ENCODE measurements around the gene EFL1.
"Not testable (repeated sequence)": the region's sequence is repeated elsewhere in the genome, so short reads cannot be mapped to it uniquely, and the experiment has no call there.

EFL1 gene

DNA sequence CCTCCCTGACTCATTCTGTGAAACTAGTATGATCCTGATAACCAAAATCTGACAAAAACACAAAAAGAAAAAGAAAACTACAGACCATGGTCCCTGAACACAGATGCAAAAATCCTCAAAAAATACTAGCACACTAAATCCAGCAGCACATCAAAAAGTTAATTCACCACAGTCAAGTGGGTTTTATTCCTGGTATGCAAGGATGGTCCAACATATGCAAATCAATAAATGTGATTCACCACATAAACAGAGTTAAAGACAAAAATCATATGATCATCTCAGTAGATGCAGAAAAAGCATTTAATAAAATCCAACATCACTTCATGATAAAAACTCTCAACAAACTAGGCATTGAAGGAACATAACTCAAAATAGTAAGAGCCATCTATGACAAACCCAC lies 12.9 kb upstream of the EFL1 start:
- no peak for DNase-seq

- no peak for DNase-seq
Measured at GRCh38 chr15:82272154-82272553, 9.6 kb upstream of the EFL1 start.

DNA sequence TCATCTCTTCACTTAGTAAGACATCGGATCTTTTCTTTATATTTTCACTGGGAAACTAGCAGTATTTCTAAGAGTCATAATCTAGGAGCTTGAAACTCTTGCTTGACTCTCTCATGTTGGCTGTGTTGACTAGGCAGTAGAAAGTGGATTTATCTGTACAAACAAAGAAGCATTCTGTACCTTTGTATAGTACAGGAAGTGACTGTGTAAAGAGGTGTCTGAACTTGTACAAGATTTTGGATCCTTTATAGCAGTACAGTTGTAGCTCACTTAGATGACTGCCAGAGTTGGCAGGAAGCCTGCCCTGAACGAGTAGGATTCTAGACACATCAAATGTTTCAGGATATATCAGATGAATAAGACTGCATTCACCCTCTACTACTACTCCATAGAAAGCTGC lies 5.9 kb upstream of the EFL1 start:
- DNase-seq: not testable (repeated sequence)

- DNase-seq: not testable (repeated sequence)
Measured at GRCh38 chr15:82267137-82267536, 4.6 kb upstream of the EFL1 start.

DNA sequence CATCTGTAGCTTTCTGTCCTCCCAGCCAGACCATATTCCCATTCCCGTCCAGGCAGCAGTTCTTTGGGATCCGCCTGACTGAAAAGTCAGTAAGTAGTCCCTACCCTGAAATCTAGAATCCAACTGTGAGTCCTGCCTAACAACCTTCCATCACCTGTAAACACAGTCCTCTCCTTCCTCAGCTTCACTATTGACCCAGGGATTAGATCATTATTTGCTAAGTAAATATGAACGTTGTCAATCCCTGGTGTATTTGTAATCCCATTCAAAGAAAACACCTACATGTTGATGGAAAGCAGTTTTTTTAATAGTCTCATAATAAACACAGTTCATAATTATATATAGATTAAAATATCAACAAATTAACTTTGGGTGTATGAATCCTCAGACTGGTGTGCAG lies 816 bp upstream of the EFL1 start:
- no peak for DNase-seq

DNA sequence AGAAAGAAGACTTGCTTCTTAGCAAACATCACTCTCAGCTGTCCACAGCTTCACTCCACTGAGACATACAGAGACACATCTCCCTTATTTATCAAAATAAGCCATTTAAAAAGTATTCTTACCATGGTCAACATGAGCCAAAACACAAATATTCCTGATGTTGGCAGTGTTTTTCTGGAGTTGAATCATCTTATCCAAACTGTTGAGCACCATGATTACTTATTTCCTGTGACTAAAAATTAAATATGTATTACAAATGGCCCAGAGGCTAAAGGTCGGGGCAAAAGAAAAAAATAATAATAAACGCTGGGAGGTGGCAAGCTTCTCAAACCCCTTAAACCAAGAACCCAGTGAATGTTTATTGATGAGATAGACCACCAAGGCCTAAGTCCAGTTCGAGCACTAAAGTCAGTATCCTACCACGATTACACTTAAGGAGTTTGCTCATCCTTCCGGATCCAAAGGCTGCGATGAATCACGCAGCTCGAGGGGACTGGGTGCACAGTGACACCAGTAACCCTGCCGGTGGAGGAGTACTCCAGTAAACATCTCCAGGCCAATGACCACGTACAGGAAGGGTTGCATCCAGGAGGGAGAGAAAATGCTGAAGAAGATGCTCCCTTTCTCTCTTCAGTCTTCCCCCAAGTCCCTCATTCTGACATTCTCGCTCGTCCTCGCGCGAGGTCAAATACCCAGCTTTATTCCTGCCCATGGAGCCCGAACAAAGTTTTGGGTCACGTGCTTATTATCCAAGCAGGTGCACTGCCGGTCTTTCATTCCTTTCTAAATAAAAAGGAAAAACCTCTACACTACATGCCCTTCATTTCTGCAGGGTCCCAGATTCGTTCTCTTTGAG lies 740 bp downstream of the EFL1 start:
- not testable (repeated sequence) for DNase-seq

DNA sequence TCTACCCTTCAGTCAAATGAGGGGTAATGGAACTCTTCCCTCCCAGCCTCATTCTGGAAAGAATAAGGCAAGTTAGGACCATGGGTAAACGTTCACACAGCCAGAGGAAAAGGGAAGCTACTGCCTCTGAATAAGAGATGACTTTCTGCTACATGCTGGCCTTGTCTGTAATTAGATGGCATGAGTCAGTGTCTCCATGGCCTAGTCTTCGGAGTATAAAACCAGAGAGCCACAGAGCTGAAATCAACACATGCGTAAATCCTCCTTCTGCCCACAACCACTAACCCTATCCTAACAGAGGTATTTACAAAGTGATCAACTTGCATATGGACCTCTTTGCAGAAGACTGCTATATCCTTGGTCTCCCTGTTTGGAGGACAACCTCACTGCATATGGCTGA lies 14.3 kb downstream of the EFL1 start:
- DNase-seq: not testable (repeated sequence)

DNA sequence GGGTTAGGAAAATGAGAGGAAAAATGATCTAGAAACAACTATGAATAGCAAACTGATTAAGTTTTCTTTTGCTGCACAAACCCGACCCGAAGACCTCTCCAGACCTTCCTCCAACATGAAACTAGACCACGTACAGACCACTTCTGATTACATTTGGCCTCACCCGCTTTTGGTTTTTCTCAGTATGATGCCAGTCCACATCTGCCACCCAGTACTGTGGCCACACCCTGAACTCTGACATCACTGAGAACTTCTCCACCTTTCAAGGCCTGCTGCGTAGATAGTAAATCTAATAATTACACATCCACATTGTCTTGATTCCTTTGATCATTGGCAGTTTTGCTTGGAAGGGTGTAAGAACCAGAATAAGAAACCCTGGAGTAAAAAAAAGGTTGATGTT lies 16.6 kb downstream of the EFL1 start:
- DNase-seq: not testable (repeated sequence)

- DNase-seq: not testable (repeated sequence)
Measured at GRCh38 chr15:82243644-82244043, 18.9 kb downstream of the EFL1 start.

DNA sequence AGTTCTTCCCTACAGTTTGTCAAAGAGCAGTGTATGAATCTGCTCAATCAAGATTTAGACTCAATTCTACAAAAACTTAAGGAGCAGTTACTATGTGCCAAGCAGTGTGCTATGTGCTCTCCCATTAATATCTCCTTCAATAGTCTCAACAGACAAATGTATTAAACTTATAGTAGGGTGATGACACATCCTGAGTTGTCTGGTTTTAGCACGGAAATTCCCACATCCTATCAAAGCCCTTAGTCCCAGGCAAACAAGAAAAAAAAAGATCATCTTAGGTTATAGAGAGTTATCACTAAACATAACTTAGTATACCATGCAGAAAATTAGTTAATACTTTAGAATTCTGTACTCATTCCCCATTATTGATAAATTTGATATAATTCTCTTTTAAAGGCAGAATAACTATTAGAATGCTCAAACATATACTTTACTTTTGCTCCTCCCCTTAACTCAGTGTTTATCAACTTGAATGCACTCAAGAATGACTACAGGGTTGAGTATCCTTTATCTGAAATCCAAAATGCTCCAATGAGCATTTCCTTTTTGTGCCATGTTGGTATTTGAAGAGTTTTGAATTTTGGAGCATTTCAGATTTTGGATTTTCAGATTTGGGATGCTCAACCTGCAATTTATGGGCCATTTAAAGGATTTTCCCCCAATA lies 20.6 kb downstream of the EFL1 start:
- DNase-seq: not testable (repeated sequence)

GRCh38 chr15:82239685-82240391 lies 22.7 kb downstream of the EFL1 start:
- no peak for DNase-seq

GRCh38 chr15:82237944-82238534 lies 24.5 kb downstream of the EFL1 start:
- DNase-seq: not testable (repeated sequence)

DNA sequence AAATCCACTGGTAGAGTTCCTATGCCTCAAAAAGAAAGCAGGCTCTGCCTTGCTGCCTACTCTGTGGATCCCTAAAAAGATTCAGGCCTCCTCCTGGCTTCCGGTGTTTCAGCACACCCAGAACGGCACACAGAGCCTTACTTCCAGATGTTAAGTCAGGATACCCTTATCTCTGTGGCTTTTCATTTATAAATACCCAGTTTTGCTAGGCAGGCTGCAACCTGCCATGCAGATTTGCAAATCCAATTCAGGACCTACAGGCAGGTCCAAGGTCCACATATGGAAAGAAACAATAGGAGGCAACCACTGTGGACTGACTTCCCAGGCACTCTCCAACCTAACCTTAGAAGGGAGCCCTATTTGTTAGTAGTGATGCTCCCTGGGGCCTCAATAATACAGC lies 30.7 kb downstream of the EFL1 start:
- no peak for DNase-seq

DNA sequence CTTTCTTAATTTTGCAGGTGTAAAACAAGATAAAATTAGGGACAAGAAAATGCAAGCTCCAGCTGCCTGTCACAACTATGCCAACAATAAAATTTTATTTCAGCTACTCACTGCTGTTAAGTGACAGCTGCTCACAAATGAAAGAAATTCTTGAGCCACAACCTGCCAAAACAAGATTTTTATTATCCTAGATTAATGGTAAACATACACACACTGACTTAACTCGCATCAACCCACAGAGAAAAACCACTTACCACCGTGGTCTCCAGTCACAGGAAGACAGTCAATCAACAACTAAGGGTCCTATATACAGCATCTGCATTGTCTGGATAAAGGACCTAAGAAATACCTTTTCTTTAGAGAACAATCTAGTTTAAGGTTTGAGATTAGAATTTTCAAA lies 31.3 kb downstream of the EFL1 start:
- no peak for DNase-seq

GRCh38 chr15:82228750-82229149 lies 33.8 kb downstream of the EFL1 start:
- no peak for DNase-seq

DNA sequence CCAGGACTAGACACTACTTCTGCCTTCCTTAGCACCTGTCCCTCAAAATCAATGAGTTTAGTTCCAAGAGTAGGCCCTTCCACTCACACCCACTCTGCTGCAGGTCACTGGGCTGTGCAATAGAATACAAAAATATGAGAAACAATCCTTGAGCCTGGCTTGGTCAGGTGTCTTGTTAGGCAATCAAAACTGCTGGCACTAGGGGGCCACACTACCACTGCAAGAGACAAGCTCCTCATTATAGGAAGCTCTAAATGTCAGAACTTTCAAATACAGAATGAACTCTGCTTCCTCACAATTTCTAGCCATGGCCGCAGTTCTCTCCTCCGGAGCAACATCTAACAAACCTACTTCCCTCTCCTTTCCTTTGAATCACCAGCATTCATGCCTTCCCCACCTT lies 41.0 kb downstream of the EFL1 start:
- DNase-seq: not testable (repeated sequence)

GRCh38 chr15:82216092-82216491 lies 46.4 kb downstream of the EFL1 start:
- not testable (repeated sequence) for DNase-seq

- not testable (repeated sequence) for DNase-seq
Measured at GRCh38 chr15:82212201-82212600, 50.3 kb downstream of the EFL1 start.

- not testable (repeated sequence) for DNase-seq
Measured at GRCh38 chr15:82210066-82210597, 52.4 kb downstream of the EFL1 start.

GRCh38 chr15:82204575-82204974 lies 58.0 kb downstream of the EFL1 start:
- DNase-seq: not testable (repeated sequence)

GRCh38 chr15:82197733-82198594 lies 64.6 kb downstream of the EFL1 start:
- no peak for DNase-seq

- no peak for DNase-seq
Measured at GRCh38 chr15:82196353-82196752, 66.2 kb downstream of the EFL1 start.
